Hematopoietic multipotent progenitor cell (in vitro differentiated cells): ENCODE results near the gene YRDC. TPM values are rescaled to one million over a fixed set of nuclear protein-coding genes. Genes with fewer than 3 reads are reported as not detected.

Experiments
- DNase-seq, 3 donors: peaks; one replicate each; pipeline ENCODE4 v3.0.0-alpha.2; 2011 to 2015; ENCODE audit warnings: low read depth in 2 of 3, low spot score in 2 of 3
- total RNA-seq: library from RNA; depleted of rRNA; stranded (reverse); fragments of >200 nt; gene quantifications from one replicate; pipeline ENCODE4 v1.2.3, GENCODE V29; 2012

Gene YRDC
- total RNA-seq, 1 donor = 26.9 TPM

GRCh38 chr1:37822906-37823815 is 15.2 kb upstream of the YRDC start:
- no peak for DNase-seq

GRCh38 chr1:37821481-37821880 is 13.5 kb upstream of the YRDC start:
- DNase-seq = no peak

- no peak for DNase-seq
Measured at GRCh38 chr1:37817481-37817880, 9.5 kb upstream of the YRDC start.

DNA sequence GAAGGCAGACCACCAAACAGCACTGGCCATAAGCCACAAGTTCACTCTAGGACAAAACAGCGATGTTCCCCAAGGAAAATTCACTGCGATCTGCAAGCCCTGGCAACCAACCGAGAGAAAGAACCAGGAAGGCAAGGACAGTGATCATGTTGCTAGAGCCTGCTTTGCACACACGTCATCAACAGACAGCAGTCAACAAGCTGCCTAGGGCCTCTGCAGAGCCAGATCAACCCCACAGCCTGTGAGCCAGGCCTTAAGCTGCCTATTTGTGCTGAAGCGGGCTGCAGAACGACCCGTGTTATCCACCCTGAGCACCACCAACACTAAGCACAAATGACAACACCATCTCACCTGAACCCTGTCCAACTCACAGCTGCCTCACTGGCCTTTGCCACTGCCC is 6.2 kb upstream of the YRDC start:
- DNase-seq = no peak

- no peak for DNase-seq
Measured at GRCh38 chr1:37813529-37814145, 5.6 kb upstream of the YRDC start.

DNA sequence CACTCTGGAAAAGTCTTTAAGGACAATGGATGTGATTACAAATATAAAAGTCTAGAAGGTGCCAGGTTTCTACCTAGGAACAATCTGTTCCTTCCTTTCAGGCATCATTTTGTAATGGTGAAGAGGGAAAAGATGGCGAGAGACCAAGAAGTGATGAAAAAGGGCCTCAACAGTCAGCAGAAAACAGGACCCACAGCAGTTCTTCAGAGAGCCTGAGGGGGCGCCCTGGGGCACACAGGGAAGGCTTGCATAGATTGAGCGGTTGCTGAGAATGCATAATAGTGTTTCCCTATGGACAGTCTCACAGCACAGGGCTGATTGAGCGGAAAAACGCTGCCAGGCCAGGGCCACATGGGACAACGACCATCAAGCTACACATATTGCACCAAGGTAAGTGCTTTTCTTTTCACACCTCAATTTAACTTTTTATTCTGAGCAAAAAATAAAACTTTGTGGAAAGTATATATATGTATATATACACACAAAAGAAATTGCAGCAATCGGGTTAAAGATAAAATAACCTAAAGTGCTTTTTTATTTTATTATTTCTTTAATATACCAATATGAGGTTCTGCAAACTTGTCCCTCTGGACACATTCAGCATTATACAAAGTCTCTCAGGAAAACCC is 3.1 kb upstream of the YRDC start:
- peak in 2 of 3 donors; percentile 63 to 78 for DNase-seq

- no peak for DNase-seq
Measured at GRCh38 chr1:37809942-37810341, 1.9 kb upstream of the YRDC start.

DNA sequence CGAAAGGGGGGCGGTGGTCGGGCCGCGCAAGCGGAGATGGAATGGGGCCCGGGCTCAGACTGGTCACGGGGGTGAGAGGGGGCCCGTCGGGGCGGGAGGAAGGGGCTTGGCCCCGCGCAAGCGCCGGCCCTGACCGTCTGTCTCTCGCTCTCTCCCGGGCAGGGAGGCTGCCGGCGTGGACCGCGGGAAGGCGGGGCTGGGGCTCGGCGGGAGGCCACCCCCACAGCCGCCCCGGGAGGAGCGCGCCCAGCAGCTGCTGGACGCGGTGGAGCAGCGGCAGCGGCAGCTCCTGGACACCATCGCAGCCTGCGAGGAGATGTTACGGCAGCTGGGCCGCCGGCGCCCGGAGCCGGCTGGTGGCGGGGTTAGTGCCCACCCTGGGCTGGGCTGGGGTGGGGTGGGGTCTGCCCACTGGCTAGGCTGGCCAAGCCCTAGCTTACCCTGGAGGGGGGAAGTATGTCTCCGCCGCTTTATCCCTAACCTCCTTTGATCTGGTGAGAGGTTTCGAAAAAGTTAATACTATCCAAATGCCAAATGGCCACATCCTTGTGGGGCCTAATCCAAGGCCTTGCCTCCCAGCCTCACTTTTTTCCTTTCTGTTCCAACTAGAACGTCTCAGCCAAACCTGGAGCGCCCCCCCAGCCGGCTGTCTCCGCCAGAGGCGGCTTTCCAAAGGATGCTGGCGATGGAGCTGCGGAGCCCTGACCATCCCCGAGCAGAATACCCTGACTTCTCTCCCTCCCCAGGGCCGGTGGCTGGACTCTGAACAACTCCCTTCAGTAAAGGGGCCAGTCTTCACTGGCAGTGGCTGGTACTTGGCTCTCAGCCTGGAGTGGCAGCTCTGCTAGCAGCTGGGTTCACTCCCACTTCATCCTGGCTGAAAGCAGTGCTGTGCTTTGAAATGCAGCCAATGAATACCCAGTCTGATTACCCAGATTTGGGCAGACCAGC is 636 bp upstream of the YRDC start:
- DNase-seq = peak in 1 of 3 donors; percentile 24

- peak in 1 of 3 donors; percentile 24 for DNase-seq
Measured at GRCh38 chr1:37807220-37807554, 821 bp downstream of the YRDC start.

GRCh38 chr1:37802439-37802838 is 5.6 kb downstream of the YRDC start:
- DNase-seq = no peak

- no peak for DNase-seq
Measured at GRCh38 chr1:37797750-37798345, 10.2 kb downstream of the YRDC start.

DNA sequence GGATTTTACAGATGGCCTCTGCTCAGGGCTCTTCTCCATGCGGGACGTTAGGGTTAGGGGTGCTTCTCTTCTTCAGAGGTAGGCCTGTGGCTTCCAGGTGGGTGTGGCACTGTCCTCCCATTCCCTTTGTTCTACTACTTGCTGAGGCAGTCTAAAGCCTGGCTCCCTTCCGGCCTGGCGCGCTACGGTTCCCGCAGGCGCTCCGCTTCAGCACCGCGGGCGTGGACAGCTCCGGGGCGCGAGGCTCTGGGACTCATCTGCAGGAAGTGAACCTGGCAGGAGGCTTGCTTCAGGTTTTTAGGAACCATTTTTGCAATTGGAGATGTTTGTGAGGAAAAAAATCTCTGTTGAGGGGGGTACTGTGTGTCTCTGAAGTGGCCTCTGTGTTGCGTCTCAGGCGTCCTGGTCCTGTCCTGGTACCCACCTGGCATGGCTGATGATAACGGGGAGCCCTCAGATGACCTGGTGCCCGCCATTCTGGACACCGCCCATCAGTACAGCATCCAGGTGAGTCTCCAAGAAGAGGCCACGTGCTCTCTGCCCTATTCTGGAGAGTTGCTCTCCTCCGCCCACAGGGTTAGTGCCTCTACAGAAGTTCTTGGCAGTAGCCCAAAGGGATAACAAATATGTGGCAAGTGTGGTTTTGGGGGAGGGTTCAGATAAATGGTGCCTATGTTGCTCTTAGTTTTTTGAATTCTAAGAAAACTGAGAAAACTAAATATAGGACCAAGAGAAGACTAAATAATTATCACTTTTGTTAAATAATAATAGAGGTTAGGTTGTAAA is 12.5 kb downstream of the YRDC start:
- DNase-seq = peak in 2 of 3 donors; percentile 43 to 50

DNA sequence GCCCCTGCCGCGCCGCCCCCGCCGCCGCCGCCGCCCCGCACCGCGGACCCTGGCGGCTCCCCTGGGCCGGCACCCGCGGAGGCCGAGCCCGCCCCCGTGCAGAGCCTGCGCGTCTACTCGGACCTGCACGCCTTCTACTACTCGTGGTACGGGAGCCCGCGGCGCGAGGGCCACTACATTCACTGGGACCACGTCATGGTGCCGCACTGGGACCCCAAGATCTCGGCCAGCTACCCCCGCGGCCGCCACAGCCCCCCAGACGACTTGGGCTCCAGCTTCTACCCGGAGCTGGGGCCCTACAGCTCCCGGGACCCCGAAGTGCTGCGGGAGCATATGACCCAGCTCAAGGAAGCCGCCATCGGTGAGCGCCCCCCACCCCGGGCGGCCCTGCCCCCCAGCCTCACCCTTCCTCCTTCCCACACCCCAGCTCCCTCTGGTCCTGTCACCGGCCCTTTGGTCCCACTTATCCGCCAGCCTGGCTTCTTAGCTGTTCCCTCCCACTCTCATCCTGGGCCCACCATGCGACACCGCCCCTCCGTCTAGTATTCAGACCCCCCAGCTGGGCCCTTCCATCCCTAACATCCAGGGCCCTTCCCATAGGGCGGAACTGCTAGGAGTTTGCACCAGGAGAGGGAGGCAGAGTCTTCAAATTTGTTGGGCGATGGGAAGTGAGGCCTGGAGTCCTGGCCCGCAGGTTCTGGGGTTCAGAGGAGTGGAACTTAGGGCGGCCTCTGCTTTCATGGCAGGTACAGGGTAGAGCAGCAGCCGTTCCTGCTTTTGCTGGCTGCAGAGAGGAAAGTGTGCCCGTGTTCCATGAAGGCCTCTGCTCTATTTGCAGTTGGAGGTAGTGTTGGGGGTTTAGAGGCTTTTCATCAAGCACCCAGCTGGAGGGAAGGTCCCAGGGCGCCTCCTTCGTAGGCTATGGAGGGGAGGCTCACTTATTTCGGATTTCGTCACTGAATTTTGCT is 13.4 kb downstream of the YRDC start:
- no peak for DNase-seq

- peak in 2 of 3 donors; percentile 42 to 50 for DNase-seq
Measured at GRCh38 chr1:37793773-37794371, 14.1 kb downstream of the YRDC start, which contains the start of gene MANEAL. Gene MANEAL, plus strand, starts transcription at chr1:37793847. Its CDS starts 336 bp downstream, at chr1:37794183.

GRCh38 chr1:37792943-37793686 is 14.9 kb downstream of the YRDC start:
- no peak for DNase-seq

DNA sequence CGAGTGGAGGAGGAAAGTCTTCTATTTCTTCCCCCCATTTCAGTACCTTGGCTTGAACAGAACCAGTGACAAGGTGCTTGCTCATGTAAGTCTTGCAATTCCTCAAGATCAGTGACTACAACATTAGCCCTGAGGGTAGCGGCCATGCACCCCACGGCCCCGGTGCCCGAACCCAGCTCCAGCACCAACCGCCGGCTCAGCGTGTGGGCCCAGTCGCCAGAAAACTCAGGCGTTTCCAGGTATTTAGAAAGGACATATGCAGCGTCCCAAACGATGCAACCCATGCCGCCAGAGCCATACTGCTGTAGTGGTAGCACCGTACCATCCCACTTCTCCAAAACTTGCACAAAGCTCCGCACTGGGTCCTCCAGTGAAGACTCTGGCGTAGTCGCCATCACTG is 25.5 kb downstream of the YRDC start:
- no peak for DNase-seq

DNA sequence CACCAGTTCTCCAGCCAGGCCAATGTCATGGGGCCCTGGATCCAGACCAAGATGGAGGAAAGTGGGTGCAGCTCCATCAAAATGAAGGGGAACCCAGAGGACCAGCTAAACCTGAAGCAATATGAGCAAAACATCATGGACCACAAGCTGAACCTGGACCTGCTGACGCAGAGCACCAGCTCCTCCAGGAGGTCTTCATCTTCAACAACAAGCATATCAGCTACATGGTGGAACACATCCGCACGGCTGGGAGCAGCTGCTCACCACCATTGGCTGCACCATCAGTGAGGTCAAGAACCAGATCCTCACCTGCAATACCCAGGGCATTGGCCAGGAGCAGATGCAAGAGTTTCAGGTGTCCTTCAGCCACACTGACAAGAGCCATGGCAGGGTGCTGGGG is 29.4 kb downstream of the YRDC start:
- no peak for DNase-seq
